Astrocyte of the spinal cord (primary cell): ENCODE data around the gene RPL22.

ENCODE experiments used
- DNase-seq: peaks from one replicate; pipeline ENCODE4 v3.0.0; 2011; ENCODE audit warnings: low read depth, low spot score
- H3K4me3 ChIP-seq: 2 replicates; pipeline ENCODE4 v1.5.1; 2011; ENCODE audit warnings: low read depth, mild to moderate bottlenecking, low read length, moderate library complexity
- in situ Hi-C: cut with HindIII; loops from 2 replicates; pipeline ENCODE4 v1.10.0; 2017; ENCODE audit warnings: low sequenced_read_pairs
- TF ChIP-seq, protein P1 (sequence below): IDR thresholded peaks from 2 replicates; pipeline ENCODE4 v1.5.1; 2012; ENCODE audit warnings: low read depth, mild to moderate bottlenecking, low read length, inconsistent platforms

The RPL22 gene

DNA sequence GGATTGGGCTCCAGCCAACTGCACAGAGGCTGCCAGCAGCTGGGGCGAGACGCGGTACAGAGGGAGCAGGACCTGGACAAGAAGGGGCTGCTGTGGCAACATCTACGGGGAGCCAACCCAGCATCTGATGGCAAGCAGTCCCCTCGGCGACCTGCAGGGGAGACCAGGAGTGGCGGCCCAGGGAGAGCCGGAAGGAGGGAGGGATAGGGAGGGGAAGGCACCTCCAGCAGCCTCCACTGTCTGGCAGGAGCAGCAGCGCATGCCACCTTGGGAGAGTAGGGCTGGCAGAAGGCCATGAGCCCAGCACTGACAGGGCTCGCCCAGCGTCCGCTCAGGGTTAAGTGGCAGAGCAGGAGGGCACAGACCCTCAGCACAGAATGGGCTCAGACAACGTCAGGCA, 36.6 kb downstream of the RPL22 start:
- in situ Hi-C loops = no loop called here
- TF ChIP-seq, protein P1, sequence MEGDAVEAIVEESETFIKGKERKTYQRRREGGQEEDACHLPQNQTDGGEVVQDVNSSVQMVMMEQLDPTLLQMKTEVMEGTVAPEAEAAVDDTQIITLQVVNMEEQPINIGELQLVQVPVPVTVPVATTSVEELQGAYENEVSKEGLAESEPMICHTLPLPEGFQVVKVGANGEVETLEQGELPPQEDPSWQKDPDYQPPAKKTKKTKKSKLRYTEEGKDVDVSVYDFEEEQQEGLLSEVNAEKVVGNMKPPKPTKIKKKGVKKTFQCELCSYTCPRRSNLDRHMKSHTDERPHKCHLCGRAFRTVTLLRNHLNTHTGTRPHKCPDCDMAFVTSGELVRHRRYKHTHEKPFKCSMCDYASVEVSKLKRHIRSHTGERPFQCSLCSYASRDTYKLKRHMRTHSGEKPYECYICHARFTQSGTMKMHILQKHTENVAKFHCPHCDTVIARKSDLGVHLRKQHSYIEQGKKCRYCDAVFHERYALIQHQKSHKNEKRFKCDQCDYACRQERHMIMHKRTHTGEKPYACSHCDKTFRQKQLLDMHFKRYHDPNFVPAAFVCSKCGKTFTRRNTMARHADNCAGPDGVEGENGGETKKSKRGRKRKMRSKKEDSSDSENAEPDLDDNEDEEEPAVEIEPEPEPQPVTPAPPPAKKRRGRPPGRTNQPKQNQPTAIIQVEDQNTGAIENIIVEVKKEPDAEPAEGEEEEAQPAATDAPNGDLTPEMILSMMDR = no peak
- H3K4me3 ChIP-seq = no peak overlapping the region
- DNase-seq = no peak

DNA sequence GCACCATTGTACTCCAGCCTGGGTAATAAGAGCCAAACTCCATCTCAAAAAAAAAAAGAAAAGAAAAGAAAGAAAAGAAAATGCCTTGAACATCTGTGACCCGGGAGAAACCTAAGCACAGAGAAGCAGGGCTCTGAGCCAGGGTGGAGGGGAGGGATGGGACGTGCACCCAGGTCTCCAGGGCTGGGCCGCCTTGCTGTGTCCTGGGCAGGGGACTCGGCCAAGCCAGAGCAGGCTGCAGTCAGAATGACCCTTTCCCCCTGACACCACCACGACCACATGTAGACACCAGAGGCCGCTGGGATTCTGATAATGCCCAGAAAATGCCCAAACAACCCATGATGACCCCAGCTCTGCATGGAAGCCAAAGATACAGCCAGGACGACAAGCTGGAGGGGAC, 37.1 kb downstream of the RPL22 start:
- in situ Hi-C loops = no loop called here
- H3K4me3 ChIP-seq = no peak overlapping the region
- DNase-seq = no peak
- TF ChIP-seq, protein P1 = no peak

DNA sequence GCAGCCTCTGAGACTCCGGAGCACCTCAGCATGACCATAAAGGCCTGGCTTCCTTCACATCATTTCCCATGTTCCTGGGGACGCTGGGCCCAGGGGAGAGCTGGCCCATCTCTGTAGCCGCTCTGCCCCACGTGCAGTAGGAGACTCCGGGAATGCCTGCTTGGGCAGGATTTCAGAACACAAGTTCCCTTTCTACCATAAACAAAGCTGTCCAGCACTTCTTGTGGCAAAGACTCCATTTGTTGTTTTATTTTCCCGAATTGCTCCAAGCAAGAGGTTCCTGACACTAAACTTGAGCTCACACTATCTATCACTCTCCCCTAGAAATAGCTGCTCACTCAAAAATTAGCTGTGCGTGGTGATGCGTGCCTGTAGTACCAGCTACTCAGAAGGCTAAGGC, 41.2 kb downstream of the RPL22 start:
- TF ChIP-seq, protein P1 = no peak
- no peak for DNase-seq
- no peak overlapping the region for H3K4me3 ChIP-seq
- in situ Hi-C loops = no loop called here

DNA sequence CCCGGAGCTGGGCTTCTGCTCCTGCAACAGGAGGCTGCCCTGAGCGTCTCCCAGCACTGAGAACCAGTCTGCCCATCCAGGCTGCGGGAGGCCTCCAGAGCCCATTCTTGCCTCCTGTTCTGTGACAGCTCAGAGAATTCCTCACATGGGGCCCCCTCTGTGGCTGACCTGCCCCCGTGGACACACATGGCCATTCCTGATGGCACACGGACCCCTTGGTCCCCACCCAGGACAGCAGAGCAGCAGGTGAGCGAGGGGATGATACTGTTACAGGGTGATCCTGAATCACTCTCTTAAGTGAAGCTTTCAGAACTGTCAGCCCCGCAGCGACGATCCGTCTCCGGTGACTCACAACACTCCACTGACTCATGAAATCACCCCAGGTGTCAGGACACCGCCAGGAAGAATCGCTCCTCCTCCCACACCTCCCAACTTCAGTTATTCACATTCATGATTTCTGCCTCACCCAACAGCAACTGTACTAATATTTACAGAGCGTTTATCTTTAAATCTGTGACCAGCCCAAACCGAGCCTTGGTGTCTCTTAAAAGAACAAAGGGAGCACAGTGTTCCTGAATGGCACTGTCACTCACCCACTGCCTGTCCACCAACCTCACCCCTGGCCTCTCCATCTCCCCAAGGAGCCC, 41.7 kb downstream of the RPL22 start:
- TF ChIP-seq, protein P1 = no peak
- in situ Hi-C loops = no loop called here
- peak; percentile 60 for DNase-seq
- no peak overlapping the region for H3K4me3 ChIP-seq

DNA sequence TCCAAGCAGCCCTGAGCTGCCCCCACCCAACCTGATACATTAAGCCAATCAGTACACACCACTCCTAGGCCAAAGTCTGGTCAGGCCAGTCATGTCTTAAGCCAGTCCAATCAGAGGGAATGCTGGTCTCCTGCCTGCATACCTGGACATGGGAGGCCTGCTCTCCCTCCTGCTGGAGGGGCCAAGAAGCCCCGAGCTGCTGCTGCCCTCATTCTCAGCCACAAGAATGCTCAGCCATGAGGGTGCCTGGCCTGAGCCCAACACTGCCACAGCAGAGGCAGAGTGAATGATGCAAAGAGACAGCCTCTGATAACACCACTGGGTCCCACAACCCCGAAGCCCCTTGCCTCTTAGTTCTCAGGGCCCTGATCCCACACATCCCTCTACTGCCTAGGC, 42.3 kb downstream of the RPL22 start:
- TF ChIP-seq, protein P1 = no peak
- in situ Hi-C loops = no loop called here
- no peak overlapping the region for H3K4me3 ChIP-seq
- peak; percentile 18 for DNase-seq

DNA sequence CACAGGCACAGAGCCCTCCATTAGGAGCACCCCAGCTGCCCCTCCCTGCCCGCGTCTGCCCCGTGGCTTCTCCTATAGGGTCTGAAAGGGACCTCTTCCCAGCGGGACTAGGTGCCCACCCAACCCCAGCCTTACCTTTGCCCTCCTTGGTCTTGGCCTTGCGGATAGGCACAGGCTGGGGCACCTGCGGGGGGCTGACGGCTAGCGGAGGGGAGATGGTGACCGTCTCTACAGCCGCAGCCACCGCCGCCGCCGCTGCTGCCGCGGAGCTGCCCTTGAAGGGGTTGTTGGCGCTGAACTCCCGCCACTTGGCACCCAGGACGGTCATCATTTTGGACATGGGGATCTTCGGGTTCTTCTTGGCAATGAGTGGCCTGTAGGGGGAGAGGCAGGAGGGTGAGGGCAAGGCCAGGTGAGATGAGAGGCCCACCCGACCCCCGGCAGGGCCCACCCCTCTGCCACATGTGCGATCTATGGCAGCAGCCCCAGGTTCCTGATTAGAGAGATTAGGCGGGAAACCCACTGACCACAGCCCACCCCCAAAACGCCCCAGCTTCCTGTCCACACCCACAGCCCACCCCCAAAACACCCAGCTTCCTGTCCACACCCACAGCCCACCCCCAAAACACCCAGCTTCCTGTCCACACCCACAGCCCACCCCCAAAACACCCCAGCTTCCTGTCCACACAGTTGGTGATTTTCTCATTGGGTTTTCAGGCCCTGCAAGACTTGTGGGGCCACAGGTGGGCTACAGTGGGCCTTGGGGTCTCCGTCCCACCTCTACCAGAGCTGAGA, 44.7 kb downstream of the RPL22 start:
- TF ChIP-seq, protein P1 = no peak
- DNase-seq = no peak
- no peak overlapping the region for H3K4me3 ChIP-seq
- in situ Hi-C loops = no loop called here
